DND-41 (cell line): ENCODE measurements around the gene CCL14.

Experiments used
- ATAC-seq: fragments of 200-7000 bp; cut with Tn5 transposase; 3 replicates; pipeline ENCODE4 v1.9.1; 2021; ENCODE audit warnings: low read depth; ENCODE audit not compliant: insufficient read depth
- DNase-seq: peaks from one replicate; pipeline ENCODE4 v3.0.0-alpha.2; 2020
- H2AFZ ChIP-seq: 2 replicates; pipeline ENCODE4 v1.6.0; 2012; ENCODE audit warnings: low read depth, low read length
- H3K27ac ChIP-seq: 2 replicates; pipeline ENCODE4 v1.5.1; 2012; ENCODE audit warnings: low read length, inconsistent platforms
- H3K27me3 ChIP-seq: fragments of 200-600 bp; sonication (generic); 2 replicates; pipeline ENCODE4 v1.6.0; 2012; ENCODE audit warnings: low read length, mild to moderate bottlenecking, inconsistent platforms; ENCODE audit not compliant: insufficient read depth, poor library complexity
- H3K36me3 ChIP-seq: 2 replicates; pipeline ENCODE4 v1.5.1; 2012; ENCODE audit warnings: low read length, inconsistent platforms; ENCODE audit not compliant: insufficient read depth
- H3K4me1 ChIP-seq: 2 replicates; pipeline ENCODE4 v1.5.1; 2012; ENCODE audit warnings: mild to moderate bottlenecking, low read length; ENCODE audit not compliant: insufficient read depth
- H3K4me2 ChIP-seq: 2 replicates; pipeline ENCODE4 v1.6.0; 2012; ENCODE audit warnings: mild to moderate bottlenecking, moderate library complexity, low read length, inconsistent platforms; ENCODE audit not compliant: insufficient read depth
- H3K4me3 ChIP-seq, 2 experiments: fragments of 200-600 bp in 1 of 2; shearing (Covaris generic) in 1 of 2; 2 replicates each; pipeline ENCODE4 v1.5.1; 2012 to 2016; ENCODE audit warnings: inconsistent platforms in 2 of 2, low read length in 2 of 2, mild to moderate bottlenecking in 2 of 2, low read depth in 1 of 2, moderate library complexity in 1 of 2
- H3K79me2 ChIP-seq: 2 replicates; pipeline ENCODE4 v1.6.0; 2012; ENCODE audit warnings: low read length, inconsistent platforms; ENCODE audit not compliant: insufficient read depth
- H3K9ac ChIP-seq: 2 replicates; pipeline ENCODE4 v1.6.0; 2012; ENCODE audit warnings: low read depth, mild to moderate bottlenecking, inconsistent platforms, low read length, moderate library complexity
- H3K9me3 ChIP-seq: 2 replicates; pipeline ENCODE4 v1.5.1; 2012; ENCODE audit warnings: low read length, moderate library complexity, mild to moderate bottlenecking, inconsistent platforms; ENCODE audit not compliant: insufficient read depth, severe bottlenecking
- H4K20me1 ChIP-seq: 2 replicates; pipeline ENCODE4 v1.6.0; 2012; ENCODE audit warnings: low read length; ENCODE audit not compliant: insufficient read depth
- EZH2 ChIP-seq: IDR thresholded peaks from 3 replicates; pipeline ENCODE4 v1.6.1; 2012; ENCODE audit warnings: borderline replicate concordance, low read depth, mild to moderate bottlenecking, moderate library complexity, low read length, inconsistent platforms; ENCODE audit not compliant: severe bottlenecking
- TF ChIP-seq, protein P1 (sequence below): IDR thresholded peaks from 2 replicates; pipeline ENCODE4 v1.5.1; 2012; ENCODE audit warnings: borderline replicate concordance, low read length, moderate library complexity, mild to moderate bottlenecking; ENCODE audit not compliant: poor library complexity, severe bottlenecking; ENCODE audit errors: extremely low read depth

CCL14 gene

DNA sequence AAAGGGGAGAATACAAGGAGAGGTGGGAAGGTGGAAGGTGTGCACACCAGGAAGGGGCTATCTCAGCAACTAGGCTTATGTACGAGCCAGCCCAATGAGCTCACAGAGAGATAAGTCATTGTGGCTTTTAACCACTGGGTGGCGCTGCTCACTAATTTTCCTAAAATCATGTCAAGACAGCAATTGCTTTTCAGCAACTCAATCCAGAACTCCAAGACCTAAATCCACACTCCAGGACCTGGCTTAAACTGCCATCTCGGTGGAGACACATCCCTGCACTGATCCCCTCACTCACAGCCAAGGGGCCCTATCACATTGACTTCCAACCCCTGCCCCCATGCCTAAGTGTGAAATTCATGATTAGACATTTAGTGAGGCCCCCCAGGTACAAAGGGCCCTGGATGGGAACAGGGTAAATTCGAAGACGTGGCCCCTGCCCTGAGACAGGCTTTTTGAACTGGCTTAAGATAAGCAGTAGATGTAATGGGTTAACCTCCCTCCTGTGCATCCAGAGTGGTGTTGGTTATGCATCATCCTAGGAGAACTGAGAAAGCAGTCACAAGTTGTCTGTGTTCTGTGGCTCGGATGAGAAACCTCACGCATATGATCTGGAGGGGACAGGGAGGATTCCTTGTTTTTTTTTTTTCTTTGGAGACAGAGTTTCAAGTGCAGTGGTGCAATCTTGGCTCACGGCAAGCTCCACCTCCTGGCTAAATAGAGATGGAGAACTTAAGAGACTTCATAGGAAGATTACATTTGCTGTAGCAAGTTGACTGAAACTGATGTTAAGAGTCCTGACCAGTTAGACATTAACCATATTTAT lies 16.8 kb downstream of the CCL14 start:
- H3K4me3 ChIP-seq = no peak overlapping the region
- no peaks in the 10 kb centered on the region; the same call in 1 of the 2 replicates for H3K4me1 ChIP-seq
- ATAC-seq = peak; percentile 78

DNA sequence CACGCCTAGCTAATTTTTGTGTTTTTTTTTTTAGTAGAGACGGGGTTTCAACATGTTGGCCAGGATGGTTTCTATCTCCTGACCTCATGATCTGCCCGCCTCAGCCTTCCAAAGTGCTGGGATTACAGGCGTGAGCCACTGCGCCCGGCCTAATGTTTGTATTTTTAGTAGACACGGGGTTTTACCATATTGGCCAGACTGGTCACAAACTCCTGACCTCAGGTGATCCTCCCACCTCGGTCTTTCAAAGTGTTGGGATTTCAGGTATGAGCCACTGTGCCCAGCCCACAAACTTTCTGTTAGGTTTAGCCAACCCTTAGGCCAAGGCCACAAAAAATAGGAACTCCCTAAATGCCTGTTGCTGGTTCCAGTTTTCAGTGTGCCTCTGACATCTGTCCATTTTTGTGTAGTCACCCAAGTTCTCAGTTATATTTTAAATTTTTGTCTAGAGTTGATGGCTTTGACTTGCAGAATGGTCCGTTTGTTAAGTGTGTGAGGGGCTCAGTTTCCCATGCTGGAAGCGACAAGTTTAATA lies 17.9 kb downstream of the CCL14 start:
- H3K9ac ChIP-seq = no peak overlapping the region
- no peaks in the 10 kb centered on the region for H3K27me3 ChIP-seq
- H2AFZ ChIP-seq = no peak overlapping the region
- H3K79me2 ChIP-seq = no peaks in the 10 kb centered on the region
- no peaks in the 10 kb centered on the region for H3K9me3 ChIP-seq
- no peak for ATAC-seq
- no peaks in the 10 kb centered on the region for H4K20me1 ChIP-seq
- H3K4me2 ChIP-seq = no peak overlapping the region
- no peak for DNase-seq
- H3K4me3 ChIP-seq = no peak overlapping the region
- no peak for TF ChIP-seq EZH2
- H3K27ac ChIP-seq = no peak overlapping the region
- no peaks in the 10 kb centered on the region; the same call in 1 of the 2 replicates for H3K4me1 ChIP-seq
- H3K36me3 ChIP-seq = no peaks in the 10 kb centered on the region

More for the DNA sequence above, 16.8 kb downstream of the CCL14 start:
- H2AFZ ChIP-seq = no peak overlapping the region
- H3K9me3 ChIP-seq = no peaks in the 10 kb centered on the region
- no peak overlapping the region for H3K9ac ChIP-seq
- DNase-seq = peak; percentile 75
- H3K4me2 ChIP-seq = no peak overlapping the region
- no peak for TF ChIP-seq EZH2
- TF ChIP-seq, protein P1, sequence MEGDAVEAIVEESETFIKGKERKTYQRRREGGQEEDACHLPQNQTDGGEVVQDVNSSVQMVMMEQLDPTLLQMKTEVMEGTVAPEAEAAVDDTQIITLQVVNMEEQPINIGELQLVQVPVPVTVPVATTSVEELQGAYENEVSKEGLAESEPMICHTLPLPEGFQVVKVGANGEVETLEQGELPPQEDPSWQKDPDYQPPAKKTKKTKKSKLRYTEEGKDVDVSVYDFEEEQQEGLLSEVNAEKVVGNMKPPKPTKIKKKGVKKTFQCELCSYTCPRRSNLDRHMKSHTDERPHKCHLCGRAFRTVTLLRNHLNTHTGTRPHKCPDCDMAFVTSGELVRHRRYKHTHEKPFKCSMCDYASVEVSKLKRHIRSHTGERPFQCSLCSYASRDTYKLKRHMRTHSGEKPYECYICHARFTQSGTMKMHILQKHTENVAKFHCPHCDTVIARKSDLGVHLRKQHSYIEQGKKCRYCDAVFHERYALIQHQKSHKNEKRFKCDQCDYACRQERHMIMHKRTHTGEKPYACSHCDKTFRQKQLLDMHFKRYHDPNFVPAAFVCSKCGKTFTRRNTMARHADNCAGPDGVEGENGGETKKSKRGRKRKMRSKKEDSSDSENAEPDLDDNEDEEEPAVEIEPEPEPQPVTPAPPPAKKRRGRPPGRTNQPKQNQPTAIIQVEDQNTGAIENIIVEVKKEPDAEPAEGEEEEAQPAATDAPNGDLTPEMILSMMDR = peak; percentile 93
- no peaks in the 10 kb centered on the region for H3K36me3 ChIP-seq
- no peaks in the 10 kb centered on the region for H4K20me1 ChIP-seq
- no peaks in the 10 kb centered on the region for H3K27me3 ChIP-seq
- no peaks in the 10 kb centered on the region for H3K79me2 ChIP-seq
- H3K27ac ChIP-seq = no peak overlapping the region

DNA sequence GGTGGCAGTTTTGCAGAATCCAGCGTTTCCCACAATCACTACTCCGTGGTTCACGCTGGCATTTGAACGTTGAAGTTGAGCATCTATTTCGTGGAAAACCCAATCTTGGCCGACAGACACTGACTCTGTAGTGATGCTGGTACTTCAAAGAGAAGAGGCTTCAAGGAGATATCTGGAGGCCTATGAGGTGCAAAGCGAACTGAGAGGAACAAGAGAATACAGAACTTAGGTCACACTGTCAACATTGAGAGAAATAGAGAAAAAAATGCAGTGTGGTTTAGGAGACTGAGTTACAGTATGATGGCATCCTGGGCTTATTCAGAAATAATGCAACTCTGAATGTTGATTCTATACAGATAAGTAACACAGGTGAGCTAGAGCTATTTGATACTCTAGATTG lies 21.3 kb downstream of the CCL14 start:
- no peak for ATAC-seq

DNA sequence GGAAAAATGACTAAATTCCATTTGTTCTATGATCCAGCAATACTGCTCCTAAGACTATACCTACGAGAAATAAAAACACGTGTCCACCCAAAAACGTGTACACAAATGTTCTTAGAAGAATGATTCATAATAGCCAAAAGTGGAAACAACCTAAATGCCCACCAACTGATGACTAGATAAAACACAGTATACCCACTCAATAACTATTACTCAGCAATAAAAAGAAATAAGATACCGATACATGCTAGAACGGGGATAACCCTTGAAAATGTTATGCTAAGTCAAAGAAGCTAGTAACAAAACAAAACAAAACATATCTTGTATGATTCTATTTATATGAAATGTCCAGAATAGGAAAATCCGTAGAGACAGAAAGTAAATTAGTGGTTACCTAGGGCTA lies 22.9 kb downstream of the CCL14 start:
- no peaks in the 10 kb centered on the region for H3K27me3 ChIP-seq
- no peak for DNase-seq
- no peaks in the 10 kb centered on the region for H3K9me3 ChIP-seq
- H3K79me2 ChIP-seq = no peaks in the 10 kb centered on the region
- no peaks in the 10 kb centered on the region for H4K20me1 ChIP-seq
- H3K4me3 ChIP-seq = no peak overlapping the region
- no peak for ATAC-seq
- no peak overlapping the region for H3K9ac ChIP-seq
- H3K36me3 ChIP-seq = no peaks in the 10 kb centered on the region
- H3K4me1 ChIP-seq = no peaks in the 10 kb centered on the region
- H3K27ac ChIP-seq = no peak overlapping the region
- TF ChIP-seq, protein P1 = no peak
- TF ChIP-seq EZH2 = no peak
- H2AFZ ChIP-seq = no peak overlapping the region
- H3K4me2 ChIP-seq = no peak overlapping the region

More for the DNA sequence above, 21.3 kb downstream of the CCL14 start:
- Histone ChIP-seq H4K20me1 (no peaks in the 10 kb centered on the region), H3K27me3 (no peaks in the 10 kb centered on the region), H3K9ac (no peak overlapping the region), H3K4me3 (no peak overlapping the region), H3K36me3 (no peaks in the 10 kb centered on the region), H3K4me2 (no peak overlapping the region), H3K9me3 (no peaks in the 10 kb centered on the region), H3K27ac (no peak overlapping the region), H3K4me1 (no peaks in the 10 kb centered on the region; the same call in 1 of the 2 replicates), H3K79me2 (no peaks in the 10 kb centered on the region), H2AFZ (no peak overlapping the region)
- TF ChIP-seq EZH2 = no peak
- TF ChIP-seq, protein P1 = no peak
- no peak for DNase-seq
